ENCODE data around the gene ZNF277.

DNA sequence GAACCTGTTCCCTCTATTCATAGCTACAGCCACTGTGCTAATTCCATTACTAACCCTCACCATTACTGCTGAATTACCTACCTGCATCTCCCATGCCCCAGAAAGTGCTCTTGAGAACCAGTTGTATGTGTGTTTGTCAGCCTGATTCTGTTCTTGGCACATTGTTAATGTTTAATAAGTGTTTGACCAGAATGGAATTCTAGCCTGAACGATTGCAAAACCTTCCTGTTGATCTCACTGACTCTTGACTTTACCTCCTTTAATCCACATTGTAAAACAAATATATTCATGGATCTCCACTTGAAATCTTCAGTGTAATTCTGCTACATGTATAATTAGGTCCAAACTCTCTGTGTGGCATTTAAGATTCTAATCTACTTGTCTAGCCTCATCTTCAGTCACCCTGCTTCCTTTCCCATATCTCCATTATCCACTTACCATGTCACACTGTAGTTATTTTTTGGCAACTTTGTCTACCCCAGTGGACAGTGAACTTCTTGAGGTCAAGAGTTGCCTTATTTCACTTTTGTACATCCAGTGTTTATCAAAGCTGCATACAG, 4.9 kb downstream of the ZNF277 start:
- TF ChIP-seq, protein P1, sequence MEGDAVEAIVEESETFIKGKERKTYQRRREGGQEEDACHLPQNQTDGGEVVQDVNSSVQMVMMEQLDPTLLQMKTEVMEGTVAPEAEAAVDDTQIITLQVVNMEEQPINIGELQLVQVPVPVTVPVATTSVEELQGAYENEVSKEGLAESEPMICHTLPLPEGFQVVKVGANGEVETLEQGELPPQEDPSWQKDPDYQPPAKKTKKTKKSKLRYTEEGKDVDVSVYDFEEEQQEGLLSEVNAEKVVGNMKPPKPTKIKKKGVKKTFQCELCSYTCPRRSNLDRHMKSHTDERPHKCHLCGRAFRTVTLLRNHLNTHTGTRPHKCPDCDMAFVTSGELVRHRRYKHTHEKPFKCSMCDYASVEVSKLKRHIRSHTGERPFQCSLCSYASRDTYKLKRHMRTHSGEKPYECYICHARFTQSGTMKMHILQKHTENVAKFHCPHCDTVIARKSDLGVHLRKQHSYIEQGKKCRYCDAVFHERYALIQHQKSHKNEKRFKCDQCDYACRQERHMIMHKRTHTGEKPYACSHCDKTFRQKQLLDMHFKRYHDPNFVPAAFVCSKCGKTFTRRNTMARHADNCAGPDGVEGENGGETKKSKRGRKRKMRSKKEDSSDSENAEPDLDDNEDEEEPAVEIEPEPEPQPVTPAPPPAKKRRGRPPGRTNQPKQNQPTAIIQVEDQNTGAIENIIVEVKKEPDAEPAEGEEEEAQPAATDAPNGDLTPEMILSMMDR (IDR thresholded peaks at IDR 0.05; ENCODE audit: insufficient read depth, low read length, poor library complexity, severe bottlenecking) = no peak
- TF ChIP-seq EZH2phosphoT487 (conservative IDR thresholded peaks at IDR 0.05; ENCODE audit: low read length) = no peak
